Fibroblast of pulmonary artery (primary cell): ENCODE measurements around the gene ADPRS.

Experiments used
- DNase-seq: peaks from one replicate; pipeline ENCODE4 v3.0.0-alpha.2; 2010; ENCODE audit warnings: low read depth
- H3K4me3 ChIP-seq: replicated peaks from 2 replicates; pipeline ENCODE4 v1.5.1; 2011; ENCODE audit warnings: low read depth, mild to moderate bottlenecking, control low read depth, low read length, moderate library complexity
- CTCF ChIP-seq: IDR thresholded peaks from 2 replicates; pipeline ENCODE4 v1.5.1; 2011; ENCODE audit warnings: mild to moderate bottlenecking, control low read depth, low read length, inconsistent platforms; ENCODE audit errors: missing control alignments

ADPRS gene

GRCh38 chr1:36083219-36083618, 5.5 kb upstream of the ADPRS start:
- H3K4me3 ChIP-seq, result no peak overlapping the region
- DNase-seq, result no peak
- TF ChIP-seq CTCF, result no peak

- peak within 1 kb of the TSS; percentile 56 for H3K4me3 ChIP-seq
- DNase-seq, result peak; percentile 33
- TF ChIP-seq CTCF, result no peak
Observed at GRCh38 chr1:36083635-36084496, 4.8 kb upstream of the ADPRS start, which contains the start of gene TEKT2. TSS of gene TEKT2 (plus strand) at chr1:36084094. CDS start at chr1:36084922, 828 bp downstream.

GRCh38 chr1:36084497-36085115, 4.1 kb upstream of the ADPRS start:
- DNase-seq, result no peak
- TF ChIP-seq CTCF, result no peak
- peak overlapping the region; percentile 56 for H3K4me3 ChIP-seq

GRCh38 chr1:36085126-36085525, 3.6 kb upstream of the ADPRS start:
- no peak for TF ChIP-seq CTCF
- no peak for DNase-seq

GRCh38 chr1:36085686-36086526, 2.8 kb upstream of the ADPRS start:
- TF ChIP-seq CTCF, result no peak
- DNase-seq, result no peak
- H3K4me3 ChIP-seq, result no peak overlapping the region

More at GRCh38 chr1:36085126-36085525, 3.6 kb upstream of the ADPRS start:
- no peak overlapping the region for H3K4me3 ChIP-seq

GRCh38 chr1:36086529-36087232, 2.0 kb upstream of the ADPRS start:
- H3K4me3 ChIP-seq, result no peak overlapping the region
- no peak for DNase-seq

More at GRCh38 chr1:36086529-36087232, 2.0 kb upstream of the ADPRS start:
- no peak for TF ChIP-seq CTCF
